IPS-20b (cell line): Measurements from ENCODE around the gene HHLA2.
"Not testable (repeated sequence)": the region's sequence is repeated elsewhere in the genome, so short reads cannot be mapped to it uniquely, and the experiment has no call there.

Source experiments
- H3K27ac ChIP-seq: one replicate; pipeline ENCODE4 v1.5.1; 2013; ENCODE audit warnings: low read length
- H3K27me3 ChIP-seq: 2 replicates; pipeline ENCODE4 v1.6.1; 2013; ENCODE audit warnings: mild to moderate bottlenecking, low read length, inconsistent platforms; ENCODE audit not compliant: insufficient read depth
- H3K36me3 ChIP-seq: 2 replicates; pipeline ENCODE4 v1.6.1; 2013; ENCODE audit warnings: low read depth, mild to moderate bottlenecking, inconsistent platforms, low read length, moderate library complexity; ENCODE audit not compliant: insufficient read depth
- H3K4me1 ChIP-seq: 2 replicates; pipeline ENCODE4 v1.6.1; 2013; ENCODE audit warnings: mild to moderate bottlenecking, control low read depth, inconsistent platforms, low read length, moderate library complexity; ENCODE audit not compliant: insufficient read depth
- H3K4me3 ChIP-seq: 2 replicates; pipeline ENCODE4 v1.5.1; 2013; ENCODE audit warnings: mild to moderate bottlenecking, low read length, inconsistent platforms
- H3K9ac ChIP-seq: 2 replicates; pipeline ENCODE4 v1.6.1; 2013; ENCODE audit warnings: low read depth, mild to moderate bottlenecking, inconsistent platforms, low read length, moderate library complexity
- H3K9me3 ChIP-seq: 2 replicates; pipeline ENCODE4 v1.6.1; 2013; ENCODE audit warnings: mild to moderate bottlenecking, low read depth, low read length, inconsistent platforms; ENCODE audit not compliant: insufficient read depth

Gene HHLA2, protein sequence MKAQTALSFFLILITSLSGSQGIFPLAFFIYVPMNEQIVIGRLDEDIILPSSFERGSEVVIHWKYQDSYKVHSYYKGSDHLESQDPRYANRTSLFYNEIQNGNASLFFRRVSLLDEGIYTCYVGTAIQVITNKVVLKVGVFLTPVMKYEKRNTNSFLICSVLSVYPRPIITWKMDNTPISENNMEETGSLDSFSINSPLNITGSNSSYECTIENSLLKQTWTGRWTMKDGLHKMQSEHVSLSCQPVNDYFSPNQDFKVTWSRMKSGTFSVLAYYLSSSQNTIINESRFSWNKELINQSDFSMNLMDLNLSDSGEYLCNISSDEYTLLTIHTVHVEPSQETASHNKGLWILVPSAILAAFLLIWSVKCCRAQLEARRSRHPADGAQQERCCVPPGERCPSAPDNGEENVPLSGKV

DNA sequence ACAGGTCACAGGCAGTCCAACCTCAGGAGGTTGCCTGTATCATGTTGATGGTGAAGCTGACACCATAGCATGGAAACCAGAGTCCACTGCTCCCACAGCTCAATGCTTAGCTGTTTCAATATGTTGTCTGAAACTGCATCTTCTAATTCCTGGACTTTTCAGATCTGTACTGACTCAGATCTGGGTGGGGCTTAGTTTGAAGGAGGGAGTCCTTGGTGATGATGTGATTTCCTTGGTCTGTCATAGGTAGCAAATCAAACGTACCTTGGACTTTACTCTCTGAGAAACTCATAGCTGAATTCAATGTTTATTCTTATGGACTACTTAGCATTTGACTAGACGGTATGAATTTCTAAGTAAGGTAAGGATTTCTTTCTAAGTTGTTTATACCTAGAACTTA lies at the start of gene HHLA2:
HHLA2 (plus strand) TSS at position 310 of the 400 bp plus-strand sequence. CDS start 55,266 bp downstream, outside the sequence.
- Histone ChIP-seq H3K27ac (no peak within 1 kb of the TSS), H3K9ac (no peak within 1 kb of the TSS), H3K4me1 (peaks cover 6% of the 10 kb centered on the region; the same call in 1 of the 2 replicates), H3K9me3 (no peaks in the 10 kb centered on the region), H3K36me3 (no peaks in the 10 kb centered on the region), H3K4me3 (no peak within 1 kb of the TSS), H3K27me3 (no peaks in the 10 kb centered on the region)

DNA sequence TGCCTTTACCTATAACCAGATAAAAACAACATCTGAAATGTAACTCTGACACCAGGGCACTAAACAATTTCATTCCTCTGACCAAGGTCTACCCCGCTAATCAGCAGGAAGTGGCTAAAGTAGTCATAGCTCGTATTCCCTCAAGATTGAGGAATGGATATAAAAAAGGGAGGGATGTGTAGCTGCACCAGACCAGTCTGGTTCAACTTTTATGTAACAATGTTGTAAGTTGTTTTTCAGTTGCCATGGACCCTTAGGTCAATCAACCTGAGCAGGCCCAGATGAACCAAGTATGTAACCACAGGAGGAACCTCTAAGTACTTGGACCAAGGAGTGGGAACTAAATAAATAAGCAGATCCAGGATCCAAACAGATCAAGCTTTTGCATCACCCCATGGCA lies 45.7 kb upstream of the HHLA2 start:
- H3K4me1 ChIP-seq = no peaks in the 10 kb centered on the region
- H3K9me3 ChIP-seq = no peaks in the 10 kb centered on the region
- H3K4me3 ChIP-seq = no peak overlapping the region
- H3K9ac ChIP-seq = no peak overlapping the region
- H3K36me3 ChIP-seq = no peaks in the 10 kb centered on the region
- no peak overlapping the region for H3K27ac ChIP-seq
- H3K27me3 ChIP-seq = no peaks in the 10 kb centered on the region

DNA sequence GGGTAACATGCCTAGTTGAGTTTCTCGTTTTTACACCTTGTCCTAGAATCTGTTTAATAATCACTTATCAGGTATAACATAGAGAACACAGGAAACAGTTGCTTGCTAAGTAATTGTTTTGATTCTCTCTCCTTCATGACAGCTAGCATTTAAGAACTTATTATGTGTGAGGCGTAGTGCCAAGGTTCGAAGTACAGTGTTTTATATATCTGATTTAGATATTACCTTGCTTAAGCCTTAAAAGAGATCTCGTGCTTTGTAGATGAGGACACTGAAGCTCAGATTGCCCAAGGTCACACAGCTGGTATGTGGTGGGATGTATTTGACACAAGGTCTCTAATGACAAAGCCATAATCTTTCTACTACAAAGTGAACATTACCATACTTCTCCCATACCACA lies 45.1 kb upstream of the HHLA2 start:
- Histone ChIP-seq H3K9me3 (no peaks in the 10 kb centered on the region), H3K4me3 (no peak overlapping the region), H3K27me3 (no peaks in the 10 kb centered on the region), H3K9ac (no peak overlapping the region), H3K27ac (no peak overlapping the region), H3K36me3 (no peaks in the 10 kb centered on the region), H3K4me1 (no peaks in the 10 kb centered on the region)

DNA sequence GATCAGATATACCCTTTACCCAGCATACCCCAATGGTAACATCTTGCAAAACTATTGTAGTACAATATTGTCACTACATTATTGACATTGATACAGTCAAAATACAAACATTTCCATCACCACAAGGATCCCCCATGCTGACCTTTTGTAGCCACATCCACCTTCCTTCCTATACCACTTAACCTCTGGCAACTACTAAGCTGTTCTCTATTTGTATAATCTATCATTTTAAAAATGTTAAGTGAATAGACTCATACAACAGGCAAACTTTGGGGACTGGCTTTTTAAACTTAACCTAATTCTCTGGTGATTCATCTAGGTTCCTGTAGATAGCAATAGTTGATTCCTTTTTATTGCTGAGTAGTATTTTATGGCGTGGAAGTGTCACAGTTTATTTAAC lies 44.5 kb upstream of the HHLA2 start:
- H3K4me3 ChIP-seq = no peak overlapping the region

DNA sequence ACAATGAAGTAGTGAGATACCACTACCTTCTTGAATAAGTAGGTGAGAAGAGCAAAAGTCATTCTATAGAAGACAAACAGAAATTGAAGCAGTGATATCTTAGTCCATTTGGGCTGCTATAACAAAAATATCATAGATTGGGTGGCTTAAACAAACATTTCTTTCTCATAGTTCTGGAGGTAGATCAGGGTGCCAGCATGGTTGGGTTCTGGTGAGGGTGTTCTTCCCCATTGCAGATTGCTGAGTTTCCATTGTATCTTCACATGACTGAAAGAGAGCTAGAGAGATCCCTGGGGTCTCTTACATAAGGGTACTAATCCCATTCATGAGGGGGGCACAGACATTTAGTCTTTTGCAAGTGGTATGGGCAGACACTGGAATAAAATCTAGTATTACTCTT lies 41.2 kb upstream of the HHLA2 start:
- Histone ChIP-seq H3K4me3 (no peak overlapping the region), H3K9me3 (no peaks in the 10 kb centered on the region), H3K9ac (no peak overlapping the region)

More for the DNA sequence above, 44.5 kb upstream of the HHLA2 start:
- Histone ChIP-seq H3K27me3 (no peaks in the 10 kb centered on the region), H3K27ac (no peak overlapping the region), H3K9ac (no peak overlapping the region), H3K4me1 (no peaks in the 10 kb centered on the region), H3K36me3 (no peaks in the 10 kb centered on the region), H3K9me3 (no peaks in the 10 kb centered on the region)

DNA sequence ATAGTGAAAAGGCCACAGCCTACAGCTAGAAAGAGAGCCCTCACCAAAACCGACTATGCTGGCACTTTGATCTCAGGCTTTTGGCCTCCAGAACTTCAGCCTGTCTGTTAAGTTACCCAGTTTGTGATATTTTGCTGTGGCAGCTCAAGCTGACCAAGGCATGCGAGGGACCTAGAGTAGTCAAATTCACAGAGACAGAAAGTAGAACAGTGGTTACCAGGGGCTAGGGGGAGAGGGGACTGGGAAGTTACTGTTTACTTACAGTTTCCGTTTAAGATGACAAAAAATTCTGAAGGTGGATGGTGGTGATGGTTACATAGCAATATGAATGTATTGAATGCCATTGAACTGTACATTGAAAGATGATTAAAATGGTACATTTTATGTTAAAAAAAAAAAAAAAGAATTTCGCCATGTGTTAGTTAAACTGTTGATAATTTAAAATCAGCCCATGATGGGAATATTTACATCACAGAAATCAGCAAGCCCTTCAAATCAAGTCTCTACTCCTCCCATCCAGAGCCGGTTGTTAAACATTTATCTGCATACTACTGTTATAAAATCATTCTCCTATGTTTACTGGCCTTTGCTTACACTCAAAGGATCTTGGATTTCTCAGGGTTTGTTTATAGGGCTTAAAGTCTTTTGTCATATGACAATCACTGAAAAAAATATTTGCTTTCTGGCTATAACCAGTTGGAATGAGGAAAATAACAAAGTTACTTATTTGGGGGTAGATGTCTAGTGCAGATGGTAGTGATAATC lies 31.6 kb upstream of the HHLA2 start:
- not testable (repeated sequence) for H3K4me3 ChIP-seq, H3K4me1 ChIP-seq, H3K9ac ChIP-seq, H3K27ac ChIP-seq, H3K9me3 ChIP-seq, H3K36me3 ChIP-seq, H3K27me3 ChIP-seq

More for the DNA sequence above, 41.2 kb upstream of the HHLA2 start:
- no peak overlapping the region for H3K27ac ChIP-seq
- no peaks in the 10 kb centered on the region for H3K4me1 ChIP-seq
- no peaks in the 10 kb centered on the region for H3K27me3 ChIP-seq
- H3K36me3 ChIP-seq = no peaks in the 10 kb centered on the region

DNA sequence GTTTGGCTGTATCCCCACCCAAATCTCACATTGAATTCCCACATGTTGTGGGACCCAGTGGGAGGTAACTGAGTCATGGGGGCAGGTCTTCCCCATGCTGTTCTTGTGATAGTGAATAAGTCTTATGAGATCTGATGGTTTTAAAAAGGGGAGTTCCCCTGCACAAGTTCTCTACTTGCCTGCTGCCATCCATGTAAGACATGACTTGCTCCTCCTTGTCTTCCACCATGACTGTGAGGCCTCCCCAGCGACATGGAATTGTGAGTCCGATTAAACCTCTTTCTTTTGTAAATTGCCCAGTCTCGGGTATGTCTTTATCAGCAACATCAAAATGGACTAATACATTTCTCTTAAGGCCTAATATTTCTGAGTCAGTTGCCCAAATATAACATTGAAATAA lies 28.1 kb upstream of the HHLA2 start:
- H3K27me3 ChIP-seq, H3K27ac ChIP-seq, H3K4me3 ChIP-seq: not testable (repeated sequence)

DNA sequence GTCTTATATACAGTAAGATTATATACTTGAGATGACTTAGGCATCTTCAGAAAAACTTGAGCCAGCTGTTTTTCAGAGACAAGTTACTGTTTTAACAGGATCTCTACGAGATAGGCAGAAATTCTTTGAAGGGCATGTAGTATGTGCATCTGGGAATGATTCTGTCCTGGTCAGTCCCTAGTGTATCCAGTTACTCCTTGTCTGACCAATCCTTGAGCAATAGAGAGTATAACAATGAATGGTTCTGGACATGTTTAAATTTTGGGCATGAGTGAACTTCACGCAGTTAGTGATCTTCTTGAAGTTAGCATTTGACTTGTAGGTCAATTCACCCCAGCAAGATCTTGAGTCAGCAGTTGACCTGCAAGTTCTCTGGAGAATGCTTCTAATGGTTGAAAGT lies 24.7 kb upstream of the HHLA2 start:
- Histone ChIP-seq H3K27ac (no peak overlapping the region), H3K4me3 (no peak overlapping the region), H3K36me3 (no peaks in the 10 kb centered on the region), H3K9ac (no peak overlapping the region), H3K27me3 (no peaks in the 10 kb centered on the region), H3K9me3 (no peaks in the 10 kb centered on the region; the same call in 1 of the 2 replicates), H3K4me1 (no peaks in the 10 kb centered on the region)

More for the DNA sequence above, 28.1 kb upstream of the HHLA2 start:
- not testable (repeated sequence) for H3K9me3 ChIP-seq, H3K9ac ChIP-seq, H3K36me3 ChIP-seq, H3K4me1 ChIP-seq

DNA sequence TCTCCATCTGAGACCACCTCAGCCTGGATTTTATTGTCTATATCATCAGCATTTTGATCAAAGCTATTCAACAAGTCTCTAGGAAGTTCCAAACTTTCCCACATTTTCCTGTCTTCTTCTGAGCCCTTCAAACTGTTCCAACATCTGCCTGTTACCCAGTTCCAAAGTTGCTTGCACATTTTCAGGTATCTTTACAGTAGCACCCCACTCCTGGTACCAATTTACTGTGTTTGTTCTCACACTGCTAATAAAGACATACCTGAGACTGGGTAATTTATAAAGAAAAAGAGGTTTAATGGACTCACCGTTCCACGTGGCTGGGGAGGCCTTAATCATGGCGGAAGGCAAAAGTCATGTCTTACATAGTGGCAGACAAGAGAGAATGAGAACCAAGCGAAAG lies 17.3 kb upstream of the HHLA2 start:
- H3K27ac ChIP-seq, H3K27me3 ChIP-seq, H3K4me3 ChIP-seq, H3K9ac ChIP-seq, H3K4me1 ChIP-seq, H3K36me3 ChIP-seq: not testable (repeated sequence)
- peaks cover 20% of the 10 kb centered on the region; the same call in 1 of the 2 replicates for H3K9me3 ChIP-seq

DNA sequence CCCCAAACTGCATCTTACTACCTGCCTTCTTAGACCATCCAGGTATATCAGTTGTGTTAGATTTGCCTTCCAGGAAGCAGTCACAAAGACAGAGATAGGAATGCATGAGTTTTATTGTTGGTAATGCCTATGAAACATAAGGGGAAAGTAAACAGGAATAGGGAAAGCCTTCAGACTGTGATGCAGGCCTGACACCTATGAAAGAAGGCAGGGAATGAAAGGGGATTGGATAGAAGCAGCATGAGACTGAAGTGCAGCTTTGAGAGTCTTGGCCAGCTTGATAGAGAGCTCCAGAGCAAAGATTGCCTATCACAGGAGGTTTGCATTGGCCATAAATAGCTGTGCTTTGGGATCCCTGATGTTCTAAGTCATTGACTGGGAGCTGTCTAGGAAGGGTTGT lies 15.9 kb upstream of the HHLA2 start:
- peaks cover 20% of the 10 kb centered on the region; the same call in 1 of the 2 replicates for H3K9me3 ChIP-seq
- no peak overlapping the region for H3K4me3 ChIP-seq
- H3K36me3 ChIP-seq = no peaks in the 10 kb centered on the region
- H3K4me1 ChIP-seq = no peaks in the 10 kb centered on the region
- H3K9ac ChIP-seq = no peak overlapping the region
- H3K27me3 ChIP-seq = no peaks in the 10 kb centered on the region
- no peak overlapping the region for H3K27ac ChIP-seq

DNA sequence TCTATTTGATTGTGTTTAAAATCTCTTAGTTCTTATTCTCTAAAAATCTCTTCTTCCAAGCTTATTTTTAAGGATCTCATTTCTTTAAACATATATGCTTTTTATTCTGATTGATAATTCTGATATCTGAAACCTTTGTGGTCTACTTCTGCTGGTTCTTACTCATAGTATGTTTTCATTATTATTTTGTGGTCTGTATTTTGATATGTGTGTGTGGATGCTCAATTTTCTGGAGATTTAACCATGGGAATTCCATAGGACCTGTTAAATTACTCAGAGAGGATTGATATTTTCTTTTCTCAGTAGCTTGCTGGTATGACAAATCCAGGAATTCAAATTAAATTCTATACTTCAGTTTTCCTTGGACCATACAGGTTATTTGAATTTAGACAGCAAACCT lies 14.7 kb upstream of the HHLA2 start:
- H3K36me3 ChIP-seq = no peaks in the 10 kb centered on the region
- no peak overlapping the region for H3K9ac ChIP-seq
- no peaks in the 10 kb centered on the region for H3K4me1 ChIP-seq
- no peak overlapping the region for H3K4me3 ChIP-seq
- H3K27me3 ChIP-seq = no peaks in the 10 kb centered on the region
- peaks cover 20% of the 10 kb centered on the region; the same call in 1 of the 2 replicates for H3K9me3 ChIP-seq
- H3K27ac ChIP-seq = no peak overlapping the region

DNA sequence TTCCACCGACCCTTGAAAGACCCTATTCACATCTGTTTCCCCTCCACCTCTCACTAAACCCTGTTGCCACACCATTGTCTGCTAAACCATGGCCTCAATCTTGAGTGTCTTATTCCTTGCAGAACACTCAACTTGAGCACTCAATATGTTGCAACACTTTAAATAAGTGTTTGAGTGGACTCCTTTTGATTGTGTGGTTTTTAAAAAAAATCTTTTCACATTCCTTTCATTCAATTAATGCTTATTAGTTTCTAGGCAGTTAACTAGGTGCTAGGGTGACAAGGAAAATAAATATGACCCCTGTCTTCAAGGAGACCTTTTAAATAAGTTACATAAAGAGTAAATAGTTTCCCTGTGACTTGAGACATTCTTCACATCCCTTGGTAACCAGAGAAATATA lies 13.3 kb upstream of the HHLA2 start:
- peaks cover 18% of the 10 kb centered on the region; the same call in 1 of the 2 replicates for H3K9me3 ChIP-seq
- no peaks in the 10 kb centered on the region for H3K4me1 ChIP-seq
- H3K4me3 ChIP-seq = no peak overlapping the region
- H3K27ac ChIP-seq = no peak overlapping the region
- no peaks in the 10 kb centered on the region for H3K36me3 ChIP-seq
- H3K9ac ChIP-seq = no peak overlapping the region
- H3K27me3 ChIP-seq = no peaks in the 10 kb centered on the region
